ENCODE data around the gene ERBB2. TPM values are rescaled to one million over a fixed set of nuclear protein-coding genes. Genes with fewer than 3 reads are reported as not detected.

ERBB2 gene
- total and polyA plus RNA-seq, 8 donors: 13.1 to 402 (median 56.5) TPM

- H3K4me3 ChIP-seq: no peak overlapping the region
- peaks cover 6 to 20% (median 17%) of the 10 kb centered on the region in 4 donors for H3K4me1 ChIP-seq
- H3K36me3 ChIP-seq: no peaks in the 10 kb centered on the region
- DNase-seq: no peak
- intact Hi-C loops (cut with DNase I; ENCODE audit: low total_unique reads): no loop called here
- no peaks in the 10 kb centered on the region for H3K9me3 ChIP-seq
- H3K27me3 ChIP-seq: peaks cover 0 to 21% (median 0%) of the 10 kb centered on the region in 3 donors
- no peak for TF ChIP-seq EP300 (IDR thresholded peaks at IDR 0.05)
- no peak for TF ChIP-seq POLR2A (IDR thresholded peaks at IDR 0.05)
- TF ChIP-seq POLR2AphosphoS5 (IDR thresholded peaks at IDR 0.05): no peak
- no peak for TF ChIP-seq CTCF (IDR thresholded peaks at IDR 0.05)
- WGBS, 5 donors: 59 to 74% (median 67%) methylated on average over 12 of the region's 12 CpGs
- peak overlapping the region in 1 of 5 donors; percentile 29 for H3K27ac ChIP-seq
Measured at GRCh38 chr17:39757931-39758873, 58.3 kb downstream of the ERBB2 start.

- Histone ChIP-seq H3K4me3 (no peak overlapping the region), H3K27me3 (peaks cover 0 to 21% (median 0%) of the 10 kb centered on the region in 3 donors), H3K9me3 (no peaks in the 10 kb centered on the region), H3K27ac (no peak overlapping the region), H3K4me1 (peaks cover 6 to 12% (median 8%) of the 10 kb centered on the region in 4 donors), H3K36me3 (no peaks in the 10 kb centered on the region)
- WGBS, 5 donors: 85 to 92% (median 87%) methylated on average over 5 of the region's 5 CpGs
- TF ChIP-seq EP300 (IDR thresholded peaks at IDR 0.05) (no peak), POLR2AphosphoS5 (IDR thresholded peaks at IDR 0.05) (no peak), POLR2A (IDR thresholded peaks at IDR 0.05) (no peak), CTCF (IDR thresholded peaks at IDR 0.05) (no peak)
- intact Hi-C loops (cut with DNase I; ENCODE audit: low total_unique reads): no loop called here
- DNase-seq: no peak
Measured at GRCh38 chr17:39759204-39759603, 59.3 kb downstream of the ERBB2 start.

- 89 to 98% (median 92%) methylated on average over 10 of the region's 10 CpGs for WGBS, 5 donors
- intact Hi-C loops (cut with DNase I; ENCODE audit: low total_unique reads): no loop called here
- peaks cover 0 to 28% (median 0%) of the 10 kb centered on the region in 3 donors for H3K27me3 ChIP-seq
Measured at GRCh38 chr17:39761861-39762496, 62.1 kb downstream of the ERBB2 start.

More at GRCh38 chr17:39761861-39762496, 62.1 kb downstream of the ERBB2 start:
- Histone ChIP-seq H3K4me3 (no peak overlapping the region), H3K4me1 (no peaks in the 10 kb centered on the region), H3K9me3 (no peaks in the 10 kb centered on the region), H3K36me3 (no peaks in the 10 kb centered on the region), H3K27ac (no peak overlapping the region)
- no peak for DNase-seq
- no peak for TF ChIP-seq CTCF (IDR thresholded peaks at IDR 0.05)
- no peak for TF ChIP-seq POLR2A (IDR thresholded peaks at IDR 0.05)
- no peak for TF ChIP-seq POLR2AphosphoS5 (IDR thresholded peaks at IDR 0.05)
- TF ChIP-seq EP300 (IDR thresholded peaks at IDR 0.05): no peak
